Neural progenitor cell (in vitro differentiated cells): ENCODE data around the gene SAMHD1. TPM values are rescaled to one million over a fixed set of nuclear protein-coding genes. Genes with fewer than 3 reads are reported as not detected.
"Not testable (repeated sequence)": the region's sequence is repeated elsewhere in the genome, so short reads cannot be mapped to it uniquely, and the experiment has no call there.

Experiments used
- DNase-seq: peaks from one replicate; pipeline ENCODE4 v3.0.0-alpha.2; 2016; ENCODE audit warnings: low spot score
- H2AFZ ChIP-seq: fragments of 200-600 bp; sonication (generic); replicated peaks from 2 replicates; pipeline ENCODE4 v1.6.1; 2016; ENCODE audit warnings: antibody characterized with exemption
- H3F3A ChIP-seq: fragments of 200-600 bp; sonication (generic); 2 replicates; pipeline ENCODE4 v1.6.1; 2016; ENCODE audit warnings: antibody characterized with exemption, low read depth
- H3K27ac ChIP-seq: fragments of 200-600 bp; sonication (generic); 2 replicates; pipeline ENCODE4 v1.5.1; 2016; ENCODE audit warnings: mild to moderate bottlenecking
- H3K27me3 ChIP-seq: fragments of 200-600 bp; sonication (generic); 2 replicates; pipeline ENCODE4 v1.6.1; 2016; ENCODE audit warnings: mild to moderate bottlenecking, moderate library complexity
- H3K36me3 ChIP-seq: fragments of 200-600 bp; sonication (generic); 2 replicates; pipeline ENCODE4 v1.5.1; 2016
- H3K4me1 ChIP-seq: fragments of 200-600 bp; sonication (generic); 2 replicates; pipeline ENCODE4 v1.6.1; 2016; ENCODE audit warnings: mixed run types
- H3K4me2 ChIP-seq: fragments of 200-600 bp; sonication (generic); 2 replicates; pipeline ENCODE4 v1.6.1; 2016
- H3K4me3 ChIP-seq: fragments of 200-600 bp; sonication (generic); 2 replicates; pipeline ENCODE4 v1.5.1; 2016
- H3K79me2 ChIP-seq: fragments of 200-600 bp; sonication (generic); 2 replicates; pipeline ENCODE4 v1.6.1; 2016; ENCODE audit warnings: low read depth
- H3K9ac ChIP-seq: fragments of 200-600 bp; sonication (generic); 2 replicates; pipeline ENCODE4 v1.6.1; 2016
- H3K9me3 ChIP-seq: fragments of 200-600 bp; sonication (generic); 2 replicates; pipeline ENCODE4 v1.5.1; 2016; ENCODE audit warnings: low read depth
- H4K20me1 ChIP-seq: fragments of 200-600 bp; sonication (generic); 2 replicates; pipeline ENCODE4 v1.6.1; 2016; ENCODE audit warnings: low read depth
- H3K27ac Mint-ChIP-seq: 3 replicates; pipeline ENCODE4 v1.8.0; 2021; ENCODE audit warnings: mixed read lengths
- H3K27me3 Mint-ChIP-seq: 2 replicates; pipeline ENCODE4 v1.8.0; 2022; ENCODE audit warnings: low read depth, mild to moderate bottlenecking, inconsistent platforms, moderate library complexity, mixed read lengths; ENCODE audit not compliant: insufficient read depth
- H3K36me3 Mint-ChIP-seq: 3 replicates; pipeline ENCODE4 v1.8.0; 2021; ENCODE audit warnings: mixed read lengths
- H3K4me1 Mint-ChIP-seq: 3 replicates; pipeline ENCODE4 v1.8.0; 2021; ENCODE audit warnings: mixed read lengths
- H3K4me3 Mint-ChIP-seq: 3 replicates; pipeline ENCODE4 v1.8.0; 2021; ENCODE audit warnings: mild to moderate bottlenecking, moderate library complexity, mixed read lengths
- H3K9me3 Mint-ChIP-seq: 3 replicates; pipeline ENCODE4 v1.8.0; 2020; ENCODE audit warnings: mixed read lengths
- EZH2 ChIP-seq: fragments of 200-600 bp; sonication (generic); IDR thresholded peaks from 2 replicates; pipeline ENCODE4 v1.6.1; 2017; ENCODE audit warnings: antibody characterized with exemption, mild to moderate bottlenecking, moderate library complexity
- EZH2phosphoT487 ChIP-seq: fragments of 200-600 bp; sonication (generic); IDR thresholded peaks from 2 replicates; pipeline ENCODE4 v1.6.1; 2017; ENCODE audit warnings: antibody characterized with exemption
- total RNA-seq: library from RNA; depleted of rRNA; stranded (reverse); fragments of >200 nt; gene quantifications from 2 replicates; pipeline ENCODE4 v1.2.3, GENCODE V29; 2015; ENCODE audit warnings: low replicate concordance
- TF ChIP-seq, protein P1 (sequence below): fragments of 200-600 bp; sonication (generic); IDR thresholded peaks from 2 replicates; pipeline ENCODE4 v1.5.1; 2017; ENCODE audit warnings: antibody characterized with exemption, mild to moderate bottlenecking

Gene SAMHD1
- total RNA-seq, 1 donor from 2014 or later: 29.0 TPM

DNA sequence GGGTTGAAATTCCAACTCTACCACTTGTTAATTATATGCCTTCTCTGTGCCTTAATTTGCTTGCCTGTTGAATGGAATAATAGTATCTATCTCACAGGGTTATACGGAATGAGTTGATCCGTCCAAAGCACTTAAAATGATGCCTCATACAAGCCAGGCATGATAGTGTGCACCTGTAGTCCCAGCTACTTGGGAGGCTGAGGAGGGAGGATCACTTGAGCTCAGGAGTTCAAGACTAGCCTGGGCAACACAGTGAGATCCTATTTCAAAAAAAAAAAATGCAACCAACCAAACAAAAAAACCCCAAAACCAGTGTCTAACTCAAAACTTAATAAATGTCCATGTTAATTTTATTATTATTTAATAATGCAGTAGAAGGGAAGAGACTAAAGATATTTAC is 35.3 kb downstream of the SAMHD1 start:
- Histone ChIP-seq H3K79me2 (no peaks in the 10 kb centered on the region), H4K20me1 (no peaks in the 10 kb centered on the region), H3K4me3 (no peak overlapping the region), H3K9me3 (no peaks in the 10 kb centered on the region), H2AFZ (no peak overlapping the region), H3F3A (no peaks in the 10 kb centered on the region), H3K9ac (no peak overlapping the region), H3K27ac (no peak overlapping the region), H3K4me2 (no peak overlapping the region), H3K27me3 (no peaks in the 10 kb centered on the region), H3K36me3 (no peaks in the 10 kb centered on the region), H3K4me1 (no peaks in the 10 kb centered on the region)
- Mint-ChIP-seq H3K9me3 (no peaks in the 10 kb centered on the region), H3K36me3 (peaks cover 1% of the 10 kb centered on the region), H3K27ac (no peak overlapping the region), H3K27me3 (peaks cover 4% of the 10 kb centered on the region), H3K4me1 (no peaks in the 10 kb centered on the region), H3K4me3 (no peak overlapping the region)
- DNase-seq: no peak
- TF ChIP-seq, protein P1, sequence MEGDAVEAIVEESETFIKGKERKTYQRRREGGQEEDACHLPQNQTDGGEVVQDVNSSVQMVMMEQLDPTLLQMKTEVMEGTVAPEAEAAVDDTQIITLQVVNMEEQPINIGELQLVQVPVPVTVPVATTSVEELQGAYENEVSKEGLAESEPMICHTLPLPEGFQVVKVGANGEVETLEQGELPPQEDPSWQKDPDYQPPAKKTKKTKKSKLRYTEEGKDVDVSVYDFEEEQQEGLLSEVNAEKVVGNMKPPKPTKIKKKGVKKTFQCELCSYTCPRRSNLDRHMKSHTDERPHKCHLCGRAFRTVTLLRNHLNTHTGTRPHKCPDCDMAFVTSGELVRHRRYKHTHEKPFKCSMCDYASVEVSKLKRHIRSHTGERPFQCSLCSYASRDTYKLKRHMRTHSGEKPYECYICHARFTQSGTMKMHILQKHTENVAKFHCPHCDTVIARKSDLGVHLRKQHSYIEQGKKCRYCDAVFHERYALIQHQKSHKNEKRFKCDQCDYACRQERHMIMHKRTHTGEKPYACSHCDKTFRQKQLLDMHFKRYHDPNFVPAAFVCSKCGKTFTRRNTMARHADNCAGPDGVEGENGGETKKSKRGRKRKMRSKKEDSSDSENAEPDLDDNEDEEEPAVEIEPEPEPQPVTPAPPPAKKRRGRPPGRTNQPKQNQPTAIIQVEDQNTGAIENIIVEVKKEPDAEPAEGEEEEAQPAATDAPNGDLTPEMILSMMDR: no peak
- TF ChIP-seq EZH2 (no peak), EZH2phosphoT487 (no peak)

DNA sequence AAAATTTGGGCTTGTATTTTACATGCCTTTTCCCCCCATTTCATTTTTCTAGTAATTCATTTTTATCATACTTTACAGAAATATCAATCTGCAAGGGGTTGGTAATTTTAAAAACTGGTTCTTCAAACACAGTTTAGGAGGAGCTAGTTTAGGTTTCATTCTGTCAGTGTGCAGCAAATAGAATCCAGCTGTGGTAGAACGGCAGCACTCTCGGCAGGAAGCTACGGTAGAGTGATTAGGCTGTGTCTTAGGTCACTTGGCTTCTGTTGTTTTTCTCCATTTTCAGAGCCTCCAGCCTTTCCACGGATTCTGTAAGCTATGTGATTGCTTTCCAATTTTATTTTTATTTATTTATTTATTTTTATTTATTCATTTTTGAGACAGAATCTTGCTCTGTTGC is 42.9 kb downstream of the SAMHD1 start:
- H3K4me2 ChIP-seq: no peak overlapping the region
- H3K4me3 ChIP-seq: no peak overlapping the region
- no peaks in the 10 kb centered on the region for H3K27me3 ChIP-seq
- no peak overlapping the region for H3K9ac ChIP-seq
- H3F3A ChIP-seq: no peaks in the 10 kb centered on the region
- H2AFZ ChIP-seq: no peak overlapping the region
- H3K27me3 Mint-ChIP-seq: peaks cover 4% of the 10 kb centered on the region
- no peaks in the 10 kb centered on the region for H4K20me1 ChIP-seq
- peaks cover 4% of the 10 kb centered on the region for H3K36me3 Mint-ChIP-seq
- peaks cover 4% of the 10 kb centered on the region for H3K36me3 ChIP-seq
- H3K9me3 ChIP-seq: no peaks in the 10 kb centered on the region
- H3K4me1 Mint-ChIP-seq: peaks cover 3% of the 10 kb centered on the region
- H3K27ac ChIP-seq: no peak overlapping the region
- H3K79me2 ChIP-seq: no peaks in the 10 kb centered on the region
- no peaks in the 10 kb centered on the region for H3K4me1 ChIP-seq
- no peak for DNase-seq
- no peaks in the 10 kb centered on the region for H3K9me3 Mint-ChIP-seq
- TF ChIP-seq, protein P1: no peak
- TF ChIP-seq EZH2: no peak
- no peak for TF ChIP-seq EZH2phosphoT487
- no peak overlapping the region for H3K27ac Mint-ChIP-seq
- no peak overlapping the region for H3K4me3 Mint-ChIP-seq

DNA sequence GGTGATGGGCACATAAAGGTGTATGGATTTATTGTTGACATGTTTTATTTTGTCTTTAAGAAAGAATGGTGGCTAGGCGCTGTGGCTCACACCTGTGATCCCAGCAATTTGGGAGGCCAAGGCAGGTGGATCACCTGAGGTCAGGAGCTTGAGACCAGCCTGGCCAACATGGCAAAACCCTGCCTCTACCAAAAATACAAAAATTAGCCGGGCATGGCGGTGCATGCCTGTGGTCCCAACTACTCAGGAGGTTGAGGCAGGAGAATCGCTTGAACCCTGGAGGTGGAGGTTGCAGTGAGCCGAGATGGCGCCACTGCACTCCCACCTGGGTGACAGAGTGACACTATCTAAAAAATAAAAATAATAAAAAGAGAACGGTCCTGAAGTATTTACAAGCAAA is 45.4 kb downstream of the SAMHD1 start:
- DNase-seq, H3K27ac ChIP-seq, H3K4me2 ChIP-seq, H3K4me3 ChIP-seq, H3K9ac ChIP-seq, H2AFZ ChIP-seq, H4K20me1 ChIP-seq, H3F3A ChIP-seq, H3K9me3 Mint-ChIP-seq, H3K4me1 ChIP-seq, H3K27ac Mint-ChIP-seq, H3K9me3 ChIP-seq, H3K4me1 Mint-ChIP-seq, H3K79me2 ChIP-seq, H3K36me3 Mint-ChIP-seq, H3K27me3 Mint-ChIP-seq, H3K36me3 ChIP-seq, H3K4me3 Mint-ChIP-seq, H3K27me3 ChIP-seq: not testable (repeated sequence)

DNA sequence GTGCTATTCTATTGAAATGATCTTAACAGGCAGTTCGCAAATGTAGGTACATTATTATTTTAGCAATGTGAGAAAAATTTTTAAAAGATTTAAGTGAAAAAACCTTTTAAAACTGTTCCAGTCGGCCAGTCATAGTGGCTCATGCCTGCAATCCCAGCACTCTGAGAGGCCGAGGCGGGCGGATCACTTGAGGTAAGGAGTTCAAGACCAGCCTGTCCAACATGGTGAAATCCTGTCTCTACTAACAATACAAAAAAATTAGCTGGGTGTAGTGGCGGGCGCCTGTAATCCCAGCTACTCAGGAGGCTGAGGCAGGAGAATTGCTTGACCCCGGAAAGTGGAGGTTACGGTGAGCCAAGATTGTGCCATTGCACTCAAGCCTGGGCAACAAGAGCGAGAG is 45.9 kb downstream of the SAMHD1 start:
- H3K27me3 ChIP-seq, H3K9me3 ChIP-seq, H4K20me1 ChIP-seq, H3K4me1 ChIP-seq, DNase-seq, H3K36me3 Mint-ChIP-seq, H3K4me1 Mint-ChIP-seq, H3K27ac ChIP-seq, H3K4me3 Mint-ChIP-seq, H3K9me3 Mint-ChIP-seq, H3K27ac Mint-ChIP-seq, H3K9ac ChIP-seq, H3K79me2 ChIP-seq, H3F3A ChIP-seq, H3K36me3 ChIP-seq, H2AFZ ChIP-seq, H3K4me2 ChIP-seq, H3K27me3 Mint-ChIP-seq, H3K4me3 ChIP-seq: not testable (repeated sequence)
